BE2C (cell line): ENCODE measurements around the gene TCN1. TPM values are rescaled to one million over a fixed set of nuclear protein-coding genes. Genes with fewer than 3 reads are reported as not detected.
"Not testable (repeated sequence)": the region's sequence is repeated elsewhere in the genome, so short reads cannot be mapped to it uniquely, and the experiment has no call there.

Source experiments
- DNase-seq: peaks from one replicate; pipeline ENCODE4 v3.0.0-alpha.2; 2020
- H3K27me3 ChIP-seq: fragments of 250-450 bp; sonication (Bioruptor Pico); 2 replicates; pipeline ENCODE4 v1.5.1; 2020; ENCODE audit warnings: mild to moderate bottlenecking
- H3K36me3 ChIP-seq: fragments of 250-450 bp; sonication (Bioruptor Pico); 2 replicates; pipeline ENCODE4 v1.5.1; 2020; ENCODE audit warnings: mild to moderate bottlenecking
- H3K4me1 ChIP-seq: fragments of 250-450 bp; sonication (Bioruptor Pico); 2 replicates; pipeline ENCODE4 v1.5.1; 2020
- H3K4me3 ChIP-seq: 2 replicates; pipeline ENCODE4 v1.5.1; 2011; ENCODE audit warnings: low read depth, low read length
- H3K9me3 ChIP-seq: fragments of 250-450 bp; sonication (Bioruptor Pico); 2 replicates; pipeline ENCODE4 v1.5.1; 2020
- CTCF ChIP-seq: IDR thresholded peaks from 2 replicates; pipeline ENCODE4 v1.5.1; 2012; ENCODE audit warnings: mild to moderate bottlenecking, low read depth, low read length
- polyA plus RNA-seq: library from polyadenylated mRNA; unstranded; fragments of >200 nt; gene quantifications from one replicate; pipeline ENCODE4 v1.2.1, GENCODE V29; 2012; ENCODE audit warnings: low read depth, missing spikeins; ENCODE audit not compliant: insufficient read length, insufficient read depth

Gene TCN1, protein sequence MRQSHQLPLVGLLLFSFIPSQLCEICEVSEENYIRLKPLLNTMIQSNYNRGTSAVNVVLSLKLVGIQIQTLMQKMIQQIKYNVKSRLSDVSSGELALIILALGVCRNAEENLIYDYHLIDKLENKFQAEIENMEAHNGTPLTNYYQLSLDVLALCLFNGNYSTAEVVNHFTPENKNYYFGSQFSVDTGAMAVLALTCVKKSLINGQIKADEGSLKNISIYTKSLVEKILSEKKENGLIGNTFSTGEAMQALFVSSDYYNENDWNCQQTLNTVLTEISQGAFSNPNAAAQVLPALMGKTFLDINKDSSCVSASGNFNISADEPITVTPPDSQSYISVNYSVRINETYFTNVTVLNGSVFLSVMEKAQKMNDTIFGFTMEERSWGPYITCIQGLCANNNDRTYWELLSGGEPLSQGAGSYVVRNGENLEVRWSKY
- polyA plus RNA-seq = not detected

DNA sequence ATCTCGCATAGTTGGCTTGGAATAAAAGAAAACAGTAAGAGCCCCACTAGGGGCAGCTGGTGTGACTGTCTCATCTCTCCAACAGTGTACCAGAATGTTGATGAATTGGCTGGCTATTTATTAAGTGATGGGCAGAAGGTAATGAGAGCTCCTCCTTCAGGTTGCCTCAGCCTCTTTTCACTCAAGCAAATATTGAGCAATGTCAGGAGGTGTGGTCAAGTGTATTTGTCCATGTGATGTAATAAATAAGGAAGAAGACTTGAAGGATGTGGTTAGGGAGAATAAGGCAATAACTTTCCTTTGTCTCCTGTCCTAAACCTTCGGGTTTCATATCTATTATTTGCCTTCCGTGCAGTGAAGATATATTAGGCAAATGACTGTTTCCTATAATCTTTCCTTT lies at the start of gene TCN1:
Gene TCN1 (minus strand): TSS at position 91 of the 400 bp plus-strand sequence. CDS start 17 bp downstream, at position 74.
- no peaks in the 10 kb centered on the region for H3K4me1 ChIP-seq
- no peak for DNase-seq
- no peak within 1 kb of the TSS for H3K4me3 ChIP-seq
- no peaks in the 10 kb centered on the region for H3K9me3 ChIP-seq
- H3K27me3 ChIP-seq = no peaks in the 10 kb centered on the region
- H3K36me3 ChIP-seq = no peaks in the 10 kb centered on the region
- TF ChIP-seq CTCF = no peak

DNA sequence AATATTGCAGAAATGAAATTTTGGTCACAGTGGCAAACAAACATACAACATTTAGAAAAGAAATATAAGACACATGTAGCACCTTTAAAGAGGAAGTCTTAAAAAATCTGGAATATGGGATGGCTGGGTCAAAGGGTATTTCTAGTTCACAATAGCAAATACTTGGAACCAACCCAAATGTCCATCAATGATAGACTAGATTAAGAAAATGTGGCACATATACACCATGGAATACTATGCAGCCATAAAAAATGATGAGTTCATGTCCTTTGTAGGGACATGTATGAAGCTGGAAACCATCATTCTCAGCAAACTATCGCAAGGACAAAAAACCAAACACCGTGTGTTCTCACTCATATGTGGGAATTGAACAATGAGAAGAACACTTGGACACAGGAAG lies 37.3 kb upstream of the TCN1 start:
- H3K4me1 ChIP-seq, H3K9me3 ChIP-seq, H3K27me3 ChIP-seq, H3K4me3 ChIP-seq, DNase-seq, H3K36me3 ChIP-seq: not testable (repeated sequence)

DNA sequence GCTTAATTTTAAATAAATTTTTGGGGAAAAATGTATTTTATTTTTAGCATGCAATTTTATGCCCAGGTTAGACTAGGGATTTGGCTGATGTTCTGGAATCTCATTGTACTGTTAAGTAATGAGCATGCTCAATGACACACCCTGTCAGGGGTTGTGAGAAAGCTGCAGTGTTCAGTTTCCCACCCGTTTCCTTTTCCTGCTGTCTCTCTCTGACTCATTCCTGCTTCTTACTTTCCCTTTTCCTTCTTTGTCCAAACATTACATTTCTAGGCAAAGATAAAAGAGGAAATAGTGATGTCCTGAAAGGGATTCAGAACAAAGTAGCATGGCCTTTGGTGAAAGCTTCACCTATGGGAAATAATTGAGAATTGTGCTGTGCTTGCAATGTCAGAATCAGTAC lies 35.0 kb upstream of the TCN1 start:
- no peak for TF ChIP-seq CTCF
- Histone ChIP-seq H3K4me3 (no peak overlapping the region), H3K27me3 (no peaks in the 10 kb centered on the region), H3K4me1 (no peaks in the 10 kb centered on the region), H3K36me3 (no peaks in the 10 kb centered on the region), H3K9me3 (no peaks in the 10 kb centered on the region)
- DNase-seq = no peak

- Histone ChIP-seq H3K9me3 (no peaks in the 10 kb centered on the region), H3K36me3 (no peaks in the 10 kb centered on the region), H3K27me3 (no peaks in the 10 kb centered on the region), H3K4me1 (no peaks in the 10 kb centered on the region), H3K4me3 (no peak overlapping the region)
- TF ChIP-seq CTCF = no peak
- no peak for DNase-seq
Measured at GRCh38 chr11:59900366-59901126, 34.3 kb upstream of the TCN1 start.

DNA sequence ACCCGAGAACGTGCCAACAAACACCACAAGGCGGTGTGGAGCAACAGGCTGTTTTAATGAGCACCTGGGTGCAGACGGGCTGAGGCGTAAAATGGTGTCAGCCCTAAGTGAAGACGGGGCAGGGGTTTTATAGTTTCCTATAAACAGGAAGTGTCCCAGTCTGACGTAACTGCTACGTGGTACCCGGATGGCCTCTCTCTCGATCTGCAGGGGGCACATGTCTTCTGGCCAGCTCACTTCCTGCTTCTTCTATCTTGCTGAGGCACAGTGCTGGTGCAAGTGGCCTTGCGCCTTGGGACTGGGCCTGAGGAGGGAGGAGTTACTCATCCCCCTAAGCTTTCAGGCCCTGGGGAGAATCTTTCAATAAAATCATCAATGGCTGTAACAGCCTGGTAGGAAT lies 33.2 kb upstream of the TCN1 start:
- TF ChIP-seq CTCF = no peak
- no peaks in the 10 kb centered on the region for H3K36me3 ChIP-seq
- H3K27me3 ChIP-seq = no peaks in the 10 kb centered on the region
- DNase-seq = no peak
- no peaks in the 10 kb centered on the region for H3K4me1 ChIP-seq
- no peaks in the 10 kb centered on the region for H3K9me3 ChIP-seq
- H3K4me3 ChIP-seq = no peak overlapping the region

DNA sequence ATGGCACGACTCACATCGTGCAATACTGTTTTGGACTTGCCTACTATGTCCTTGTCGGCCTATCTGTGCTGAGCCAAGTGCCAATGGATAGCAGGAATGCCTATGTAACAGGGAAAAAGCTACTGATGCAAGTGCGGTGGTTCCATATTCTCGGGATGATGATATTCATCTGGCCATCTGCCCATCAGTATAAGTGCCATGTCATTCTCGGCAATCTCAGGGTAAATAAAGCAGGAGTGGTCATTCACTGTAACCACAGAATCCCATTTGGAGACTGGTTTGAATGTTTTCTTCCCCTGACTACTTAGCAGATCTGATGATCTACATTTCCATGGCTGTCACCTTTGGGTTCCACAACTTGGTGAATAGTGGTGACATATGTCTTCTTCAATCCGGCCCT lies 32.4 kb upstream of the TCN1 start:
- DNase-seq = no peak
- no peaks in the 10 kb centered on the region for H3K4me1 ChIP-seq
- no peak overlapping the region for H3K4me3 ChIP-seq
- H3K27me3 ChIP-seq = no peaks in the 10 kb centered on the region
- H3K9me3 ChIP-seq = no peaks in the 10 kb centered on the region
- H3K36me3 ChIP-seq = no peaks in the 10 kb centered on the region
- TF ChIP-seq CTCF = no peak
